Measurements from ENCODE around the gene SUN1.
"Not testable (repeated sequence)": the region's sequence is repeated elsewhere in the genome, so short reads cannot be mapped to it uniquely, and the experiment has no call there.

The SUN1 gene

GRCh38 chr7:786472-787255 lies 45.6 kb upstream of the SUN1 start:
- H3K36me3 ChIP-seq (ENCODE audit: control insufficient read depth, insufficient read depth, low read length), result peaks cover 3% of the 10 kb centered on the region
- no peaks in the 10 kb centered on the region for H3K27me3 ChIP-seq (replicated peaks; ENCODE audit: control insufficient read depth, insufficient read depth, low read length)
- no peak overlapping the region for H3K4me3 ChIP-seq (replicated peaks; ENCODE audit: low read depth, low read length)
- DNase-seq (ENCODE audit: extremely low read depth, insufficient read length), result peak; percentile 48
- TF ChIP-seq CTCF (IDR thresholded peaks at IDR 0.05; ENCODE audit: insufficient read depth, low read length, poor library complexity, severe bottlenecking), result peak; percentile 91

GRCh38 chr7:787332-788240 lies 44.7 kb upstream of the SUN1 start:
- no peak for TF ChIP-seq CTCF (IDR thresholded peaks at IDR 0.05; ENCODE audit: insufficient read depth, low read length, poor library complexity, severe bottlenecking)
- DNase-seq (ENCODE audit: extremely low read depth, insufficient read length), result no peak
- no peaks in the 10 kb centered on the region for H3K27me3 ChIP-seq (replicated peaks; ENCODE audit: control insufficient read depth, insufficient read depth, low read length)
- peaks cover 3% of the 10 kb centered on the region for H3K36me3 ChIP-seq (ENCODE audit: control insufficient read depth, insufficient read depth, low read length)
- H3K4me3 ChIP-seq (replicated peaks; ENCODE audit: low read depth, low read length), result no peak overlapping the region

GRCh38 chr7:791519-791918 lies 40.8 kb upstream of the SUN1 start:
- no peak for TF ChIP-seq CTCF (IDR thresholded peaks at IDR 0.05; ENCODE audit: insufficient read depth, low read length, poor library complexity, severe bottlenecking)

GRCh38 chr7:794207-794606 lies 38.1 kb upstream of the SUN1 start:
- H3K27me3 ChIP-seq (replicated peaks; ENCODE audit: control insufficient read depth, insufficient read depth, low read length), result no peaks in the 10 kb centered on the region
- TF ChIP-seq CTCF (IDR thresholded peaks at IDR 0.05; ENCODE audit: insufficient read depth, low read length, poor library complexity, severe bottlenecking), result no peak
- H3K4me3 ChIP-seq (replicated peaks; ENCODE audit: low read depth, low read length), result no peak overlapping the region
- no peak for DNase-seq (ENCODE audit: extremely low read depth, insufficient read length)
- no peaks in the 10 kb centered on the region for H3K36me3 ChIP-seq (ENCODE audit: control insufficient read depth, insufficient read depth, low read length)

More at GRCh38 chr7:791519-791918, 40.8 kb upstream of the SUN1 start:
- H3K27me3 ChIP-seq (replicated peaks; ENCODE audit: control insufficient read depth, insufficient read depth, low read length), result no peaks in the 10 kb centered on the region
- DNase-seq (ENCODE audit: extremely low read depth, insufficient read length), result no peak
- no peaks in the 10 kb centered on the region; the same call in 1 of the 2 replicates for H3K36me3 ChIP-seq (ENCODE audit: control insufficient read depth, insufficient read depth, low read length)
- H3K4me3 ChIP-seq (replicated peaks; ENCODE audit: low read depth, low read length), result no peak overlapping the region

- no peak for TF ChIP-seq CTCF (IDR thresholded peaks at IDR 0.05; ENCODE audit: insufficient read depth, low read length, poor library complexity, severe bottlenecking)
- H3K27me3 ChIP-seq (replicated peaks; ENCODE audit: control insufficient read depth, insufficient read depth, low read length), result no peaks in the 10 kb centered on the region
- no peaks in the 10 kb centered on the region for H3K36me3 ChIP-seq (ENCODE audit: control insufficient read depth, insufficient read depth, low read length)
These were observed 37.5 kb upstream of the SUN1 start for GRCh38 chr7:794671-795329.

GRCh38 chr7:796434-797169 lies 35.7 kb upstream of the SUN1 start:
- H3K27me3 ChIP-seq (replicated peaks; ENCODE audit: control insufficient read depth, insufficient read depth, low read length); DNase-seq (ENCODE audit: extremely low read depth, insufficient read length); H3K4me3 ChIP-seq (replicated peaks; ENCODE audit: low read depth, low read length); H3K36me3 ChIP-seq (ENCODE audit: control insufficient read depth, insufficient read depth, low read length): not testable (repeated sequence)

More at GRCh38 chr7:794671-795329, 37.5 kb upstream of the SUN1 start:
- DNase-seq (ENCODE audit: extremely low read depth, insufficient read length), result no peak
- H3K4me3 ChIP-seq (replicated peaks; ENCODE audit: low read depth, low read length), result no peak overlapping the region
